ENCODE results near the gene KLHL4.
"Not testable (repeated sequence)": the region's sequence is repeated elsewhere in the genome, so short reads cannot be mapped to it uniquely, and the experiment has no call there.

The KLHL4 gene

DNA sequence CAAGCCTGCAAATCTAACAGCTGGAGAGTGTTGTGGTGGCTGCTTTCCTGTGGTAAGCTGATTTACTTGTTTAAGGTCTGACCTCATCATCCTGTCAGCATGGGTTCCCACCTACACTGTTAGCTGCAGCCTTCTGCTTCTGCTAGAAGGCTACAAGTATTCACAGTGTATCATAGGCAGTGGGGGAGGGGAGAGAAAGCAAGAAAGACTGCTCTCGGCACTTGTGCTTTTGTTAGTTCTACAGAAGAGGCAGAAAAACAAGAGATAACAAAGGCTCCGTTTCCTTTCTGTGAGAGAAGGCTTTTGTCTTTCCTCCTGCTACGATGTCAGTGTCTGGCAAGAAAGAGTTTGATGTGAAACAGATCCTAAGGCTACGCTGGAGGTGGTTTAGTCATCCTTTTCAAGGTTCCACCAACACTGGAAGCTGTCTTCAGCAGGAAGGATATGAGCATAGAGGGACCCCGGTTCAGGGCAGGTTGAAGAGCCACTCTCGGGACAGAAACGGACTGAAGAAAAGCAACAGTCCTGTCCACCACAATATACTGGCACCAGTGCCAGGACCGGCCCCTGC lies at the start of gene KLHL4:
TSS of gene KLHL4 (plus strand) at position 232 of the 571 bp plus-strand sequence. CDS start at position 324, 92 bp downstream.
- DNase-seq (ENCODE audit: low read depth) = peak; percentile 91

DNA sequence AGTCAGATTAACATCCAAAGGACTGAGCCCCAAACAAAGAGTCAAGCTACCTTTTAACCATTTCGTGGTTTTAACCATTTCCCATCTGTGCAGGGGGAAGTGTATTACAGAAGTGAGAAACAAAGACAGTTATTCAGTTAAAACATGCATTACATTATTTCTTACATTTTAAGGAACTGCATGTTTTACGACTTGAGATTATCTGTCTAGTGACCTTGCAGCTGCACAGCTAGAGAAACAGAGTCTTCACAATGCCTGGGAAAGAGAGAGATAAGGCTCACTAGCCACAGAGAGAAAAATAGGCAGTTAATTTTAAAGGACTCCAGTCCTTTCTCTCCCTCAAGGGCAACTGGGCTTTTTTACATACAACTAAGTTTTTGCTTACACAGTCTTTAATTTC lies 48.7 kb upstream of the KLHL4 start:
- DNase-seq (ENCODE audit: low read depth) = no peak

- no peak for DNase-seq (ENCODE audit: low read depth)
Measured at GRCh38 chrX:87475793-87476192, 41.8 kb upstream of the KLHL4 start.

DNA sequence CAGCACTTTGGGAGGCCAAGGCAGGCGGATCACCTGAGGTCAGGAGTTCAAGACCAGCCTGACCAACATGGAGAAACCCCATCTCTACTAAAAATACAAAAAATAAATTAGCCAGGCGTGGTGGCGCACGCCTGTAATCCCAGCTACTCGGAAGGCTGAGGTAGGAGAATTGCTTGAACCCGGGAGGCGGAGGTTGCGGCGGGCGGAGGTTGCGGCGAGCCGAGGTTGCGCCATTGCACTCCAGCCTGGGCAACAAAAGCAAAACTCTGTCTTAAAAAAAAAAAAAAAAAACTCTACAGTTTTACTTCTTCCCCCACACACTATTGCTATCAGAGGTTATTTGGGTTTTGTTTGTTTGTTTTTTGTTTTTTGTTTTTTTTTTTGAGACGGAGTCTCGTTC lies 38.9 kb upstream of the KLHL4 start:
- DNase-seq (ENCODE audit: low read depth) = not testable (repeated sequence)

- DNase-seq (ENCODE audit: low read depth) = peak; percentile 15
Measured at GRCh38 chrX:87489071-87489470, 28.5 kb upstream of the KLHL4 start.

GRCh38 chrX:87515836-87516235 lies 1.8 kb upstream of the KLHL4 start:
- DNase-seq (ENCODE audit: low read depth) = no peak

DNA sequence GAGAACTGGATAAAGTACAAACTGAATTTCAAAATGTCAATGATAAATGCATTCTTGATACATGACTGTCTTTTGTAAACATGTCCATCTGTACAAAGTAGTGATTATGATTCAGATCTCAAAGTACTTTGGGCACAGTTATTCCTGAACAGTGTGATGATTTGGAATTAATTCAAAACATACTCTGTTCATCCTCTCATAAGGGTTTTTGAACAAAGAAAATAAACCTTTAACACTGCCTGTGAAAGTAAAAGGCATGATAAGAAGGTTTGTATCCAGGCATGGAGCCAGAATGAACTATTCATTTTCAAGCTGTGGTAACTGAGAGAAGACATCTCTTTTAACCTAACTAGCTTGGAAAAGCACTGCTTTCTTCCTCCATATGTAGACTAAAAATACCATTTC lies 883 bp upstream of the KLHL4 start:
- peak; percentile 63 for DNase-seq (ENCODE audit: low read depth)

GRCh38 chrX:87518504-87518903 lies 902 bp downstream of the KLHL4 start:
- DNase-seq (ENCODE audit: low read depth) = peak; percentile 33

DNA sequence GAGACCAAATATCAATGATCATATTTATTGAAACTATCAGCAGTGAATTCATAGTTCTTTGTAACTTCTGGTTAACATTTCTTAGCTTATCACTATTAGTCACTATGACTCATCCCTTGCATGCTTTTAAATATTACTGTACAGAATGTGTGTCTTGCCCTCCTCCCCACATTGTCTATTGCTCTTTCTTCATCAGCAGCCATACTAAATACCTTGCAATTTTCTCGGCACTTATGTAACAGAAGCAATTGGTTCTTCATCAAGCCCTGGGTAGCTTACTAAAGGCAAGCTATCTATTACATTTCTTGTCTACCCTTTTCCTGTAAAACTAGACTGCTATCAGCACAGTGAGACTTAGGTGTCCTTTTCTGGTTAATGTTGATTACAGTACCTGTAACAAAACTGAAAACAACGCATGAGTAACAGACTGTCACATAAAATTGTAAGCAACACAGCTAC lies 8.2 kb downstream of the KLHL4 start:
- peak; percentile 88 for DNase-seq (ENCODE audit: low read depth)

GRCh38 chrX:87526281-87526680 lies 8.7 kb downstream of the KLHL4 start:
- no peak for DNase-seq (ENCODE audit: low read depth)

- no peak for DNase-seq (ENCODE audit: low read depth)
Measured at GRCh38 chrX:87528487-87528886, 10.9 kb downstream of the KLHL4 start.

- peak; percentile 29 for DNase-seq (ENCODE audit: low read depth)
Measured at GRCh38 chrX:87571964-87572363, 54.4 kb downstream of the KLHL4 start.

- DNase-seq (ENCODE audit: low read depth) = peak; percentile 50
Measured at GRCh38 chrX:87572901-87573300, 55.3 kb downstream of the KLHL4 start.

DNA sequence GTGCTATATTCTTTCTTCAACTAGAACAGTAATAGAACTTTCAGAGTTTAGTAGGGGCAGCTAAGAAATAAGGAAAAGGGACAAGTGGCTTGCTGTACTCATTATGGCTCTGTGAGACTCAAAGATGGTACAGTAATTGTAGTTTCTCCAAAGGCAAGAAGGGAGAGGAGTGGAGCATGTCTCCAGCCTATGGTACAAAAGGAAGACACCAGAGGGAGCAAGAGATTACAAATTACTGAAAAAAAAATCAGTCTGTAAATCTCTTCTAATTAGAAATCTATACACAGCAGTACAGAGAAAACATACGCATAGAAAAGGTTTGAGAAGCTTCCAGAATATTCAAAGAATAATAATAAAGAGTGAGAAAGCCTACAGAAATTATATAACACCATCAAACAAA lies 61.4 kb downstream of the KLHL4 start:
- peak; percentile 4 for DNase-seq (ENCODE audit: low read depth)

DNA sequence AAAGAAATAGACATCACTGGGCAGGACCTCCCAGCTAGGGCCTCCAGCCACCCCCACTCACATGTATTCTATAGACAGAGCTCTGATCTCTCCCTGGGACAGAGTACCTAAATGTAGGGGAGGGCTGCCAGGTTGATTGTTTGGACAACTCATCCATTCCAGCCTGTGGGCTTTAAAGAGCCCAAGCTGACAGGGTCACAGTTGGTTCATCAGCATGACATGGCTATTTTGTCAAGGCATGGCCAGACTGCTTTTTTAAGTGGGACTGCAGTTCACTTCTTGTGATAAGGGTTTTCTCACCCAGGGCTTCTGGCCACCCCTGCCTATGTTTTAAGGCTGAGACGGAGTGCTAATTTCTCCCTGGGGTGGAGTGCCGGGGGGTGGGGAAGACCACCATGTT lies 63.3 kb downstream of the KLHL4 start:
- no peak for DNase-seq (ENCODE audit: low read depth)

- peak; percentile 2 for DNase-seq (ENCODE audit: low read depth)
Measured at GRCh38 chrX:87582453-87582852, 64.9 kb downstream of the KLHL4 start.

DNA sequence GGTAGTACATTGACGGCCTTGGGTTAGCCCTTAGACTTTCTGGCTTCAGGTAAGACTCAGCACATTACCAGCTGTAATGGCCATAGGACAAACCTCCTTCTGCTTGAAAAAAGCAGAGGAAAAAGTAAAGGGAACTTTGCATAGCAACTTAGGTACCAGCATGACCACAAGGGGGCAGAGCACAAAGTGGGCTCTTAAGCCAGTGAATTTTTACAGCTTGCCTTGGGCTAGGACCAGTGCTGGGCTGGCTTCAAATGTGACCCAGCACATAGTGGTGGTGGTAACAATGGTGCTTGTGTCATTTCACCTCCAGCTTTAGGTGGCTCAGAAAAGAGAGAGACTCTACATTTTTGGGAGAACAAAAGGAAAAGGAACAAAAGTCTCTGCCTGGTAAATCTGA lies 66.1 kb downstream of the KLHL4 start:
- peak; percentile 32 for DNase-seq (ENCODE audit: low read depth)

DNA sequence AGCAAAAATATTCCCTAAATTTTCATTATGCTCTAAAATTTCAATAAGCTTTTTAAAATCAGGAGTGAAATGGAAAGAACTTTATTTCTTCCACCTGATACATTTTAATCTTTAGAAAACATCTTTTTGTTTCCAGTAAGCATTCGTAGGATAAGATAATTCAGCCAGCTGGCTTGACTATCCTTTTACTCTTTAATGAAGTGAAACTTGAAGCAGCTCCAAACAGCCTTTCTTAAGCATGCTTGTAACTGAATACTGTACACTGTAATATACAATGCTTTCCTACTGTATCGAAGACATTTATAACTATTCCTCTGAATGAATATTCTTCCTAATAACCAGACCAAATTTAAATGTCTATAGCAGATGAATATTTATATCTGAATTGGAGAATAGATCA lies 98.8 kb downstream of the KLHL4 start:
- no peak for DNase-seq (ENCODE audit: low read depth)

GRCh38 chrX:87621697-87622096 lies 104.1 kb downstream of the KLHL4 start:
- peak; percentile 28 for DNase-seq (ENCODE audit: low read depth)

GRCh38 chrX:87626996-87627395 lies 109.4 kb downstream of the KLHL4 start:
- DNase-seq (ENCODE audit: low read depth) = no peak

DNA sequence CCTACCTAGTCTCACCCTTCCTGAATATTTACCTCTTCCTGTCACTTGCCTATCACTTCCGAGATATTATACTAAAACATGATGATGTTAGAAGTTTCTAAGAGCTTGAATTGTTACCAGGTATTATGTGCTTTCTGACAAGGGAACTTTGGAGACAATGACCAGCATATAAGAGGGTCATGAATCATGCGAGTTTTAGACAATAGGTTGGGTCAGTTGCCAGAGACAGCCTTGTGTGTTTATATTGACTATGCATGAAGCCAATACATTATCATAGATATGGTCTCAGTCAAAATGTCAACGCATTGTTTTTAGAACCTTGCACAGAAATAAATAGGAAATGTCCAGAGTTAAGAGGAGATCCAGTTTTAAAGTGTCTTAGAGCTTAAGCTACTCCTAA lies 116.8 kb downstream of the KLHL4 start:
- DNase-seq (ENCODE audit: low read depth) = no peak

DNA sequence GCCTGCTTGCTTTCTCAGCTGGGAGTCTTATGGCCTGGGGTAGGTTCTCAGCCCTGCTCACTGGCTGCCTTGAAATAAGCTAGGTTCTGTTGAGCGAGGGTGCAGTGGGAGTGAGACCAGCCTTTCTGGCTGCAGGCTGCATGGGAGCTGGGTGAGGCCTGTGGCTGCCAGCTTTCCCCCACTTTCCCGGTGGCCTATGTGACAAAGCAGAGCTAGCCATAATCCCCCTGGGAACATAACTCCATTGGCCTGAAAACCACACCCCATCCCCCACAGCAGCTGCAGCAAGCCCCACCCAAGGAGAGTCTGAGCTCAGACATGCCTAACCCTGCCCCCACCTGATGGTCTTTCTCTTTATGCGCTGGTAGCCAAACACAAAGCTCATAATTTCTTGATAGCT lies 118.9 kb downstream of the KLHL4 start:
- DNase-seq (ENCODE audit: low read depth) = no peak

DNA sequence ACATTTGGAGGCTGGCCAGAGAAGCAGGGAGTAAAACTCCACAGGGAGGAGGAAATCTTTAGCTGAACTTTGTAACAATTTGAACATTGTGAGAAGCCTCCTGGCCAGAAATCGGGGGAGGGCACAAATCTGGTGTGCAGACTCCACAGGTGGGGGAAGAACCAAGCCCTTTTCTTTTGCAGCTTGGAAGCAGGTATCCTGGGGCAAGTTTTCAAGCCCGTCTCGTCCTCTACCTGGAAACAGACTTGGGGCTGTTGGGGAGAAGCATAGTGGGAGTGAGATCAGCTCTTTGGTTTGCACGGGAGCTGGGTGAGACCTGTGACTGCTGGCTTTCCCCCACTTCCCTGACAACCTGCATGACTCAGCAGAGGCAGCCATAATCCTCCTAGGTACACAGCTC lies 123.8 kb downstream of the KLHL4 start:
- not testable (repeated sequence) for DNase-seq (ENCODE audit: low read depth)

GRCh38 chrX:87661761-87662160 lies 144.2 kb downstream of the KLHL4 start:
- no peak for DNase-seq (ENCODE audit: low read depth)

- DNase-seq (ENCODE audit: low read depth) = no peak
Measured at GRCh38 chrX:87663421-87663820, 145.8 kb downstream of the KLHL4 start.
